ENCODE measurements around the gene ZNF497.
"Not testable (repeated sequence)": the region's sequence is repeated elsewhere in the genome, so short reads cannot be mapped to it uniquely, and the experiment has no call there.

The ZNF497 gene

DNA sequence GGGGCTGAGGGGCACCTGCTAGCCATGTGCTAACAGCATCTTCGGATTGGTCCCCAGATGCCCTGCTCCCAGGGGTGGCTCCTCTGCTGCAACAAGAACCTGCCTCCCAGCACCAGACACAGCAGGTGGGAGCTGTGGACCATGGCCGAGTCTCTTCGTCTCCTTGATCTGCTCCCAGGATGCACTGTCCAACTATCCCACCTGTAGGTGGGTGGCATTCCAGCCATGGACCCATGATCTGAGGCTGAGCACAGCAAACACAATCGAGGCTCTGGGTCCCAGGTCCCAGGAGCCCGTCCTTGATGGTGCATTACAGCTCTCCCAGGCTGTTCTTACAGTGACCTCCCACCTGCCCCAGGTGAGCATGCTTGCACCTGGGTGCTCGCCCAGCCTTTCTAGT, 16.7 kb upstream of the ZNF497 start:
- no peaks in the 10 kb centered on the region for H3K36me3 ChIP-seq (ENCODE audit: control insufficient read depth in 1 of 2, insufficient read depth in 2 of 2, low read length in 2 of 2)
- no peaks in the 10 kb centered on the region for H3K9me3 ChIP-seq (ENCODE audit: control insufficient read depth in 1 of 2, low read length in 2 of 2)
- no peak overlapping the region for H3K4me3 ChIP-seq (ENCODE audit: low read depth in 1 of 2, low read length in 2 of 2)
- no peaks in the 10 kb centered on the region for H3K27me3 ChIP-seq (ENCODE audit: low read depth, low read length)
- peaks cover 7 to 24% of the 10 kb centered on the region in 2 donors for H3K4me1 ChIP-seq (ENCODE audit: control insufficient read depth in 1 of 2, insufficient read depth in 2 of 2, low read length in 2 of 2)
- H3K27ac ChIP-seq (ENCODE audit: low read length): no peak overlapping the region

DNA sequence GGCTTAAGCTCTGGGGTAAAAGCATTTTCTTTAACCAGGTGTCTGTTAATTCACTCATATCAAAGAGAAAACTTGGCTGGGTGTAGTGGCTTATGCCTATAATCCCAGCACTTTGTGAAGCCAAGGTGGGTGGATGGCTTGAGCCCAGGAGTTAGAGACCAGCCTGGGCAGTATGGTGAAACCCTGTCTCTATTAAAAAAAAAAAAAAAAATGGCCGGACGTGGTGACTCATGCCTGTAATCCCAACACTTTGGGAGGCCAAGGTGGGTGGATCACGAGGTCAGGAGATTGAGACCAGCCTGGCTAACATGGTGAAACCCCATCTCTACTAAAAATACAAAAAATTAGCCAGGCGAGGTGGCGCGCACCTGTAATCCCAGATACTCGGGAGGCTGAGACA, 14.2 kb upstream of the ZNF497 start:
- not testable (repeated sequence) for H3K27ac ChIP-seq (ENCODE audit: low read length); H3K9me3 ChIP-seq (ENCODE audit: control insufficient read depth in 1 of 2, low read length in 2 of 2); H3K36me3 ChIP-seq (ENCODE audit: control insufficient read depth in 1 of 2, insufficient read depth in 2 of 2, low read length in 2 of 2); H3K4me3 ChIP-seq (ENCODE audit: low read depth in 1 of 2, low read length in 2 of 2); H3K27me3 ChIP-seq (ENCODE audit: low read depth, low read length)
- peaks cover 4 to 18% of the 10 kb centered on the region in 2 donors for H3K4me1 ChIP-seq (ENCODE audit: control insufficient read depth in 1 of 2, insufficient read depth in 2 of 2, low read length in 2 of 2)

DNA sequence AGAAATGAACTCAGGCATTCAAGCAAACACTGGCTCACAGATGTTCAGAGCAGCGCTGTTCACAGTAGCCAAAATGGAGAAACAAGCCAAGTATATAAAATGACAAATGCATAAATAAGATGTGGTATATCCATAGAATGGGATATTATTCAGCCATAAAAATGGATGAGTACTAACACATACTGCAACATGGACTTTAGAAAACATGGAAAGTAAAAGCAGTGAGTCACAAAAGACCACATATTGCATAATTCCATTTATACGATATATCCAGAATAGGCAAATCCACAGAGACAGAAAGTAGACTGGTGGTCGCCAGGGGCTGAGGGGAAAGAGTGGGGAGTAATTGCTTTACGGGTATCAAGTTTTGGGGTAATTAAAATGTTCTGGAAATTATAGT, 11.6 kb upstream of the ZNF497 start:
- H3K4me1 ChIP-seq (ENCODE audit: control insufficient read depth in 1 of 2, insufficient read depth in 2 of 2, low read length in 2 of 2): peaks cover 0 to under 1% of the 10 kb centered on the region in 2 donors
- H3K4me3 ChIP-seq (ENCODE audit: low read depth in 1 of 2, low read length in 2 of 2): no peak overlapping the region

DNA sequence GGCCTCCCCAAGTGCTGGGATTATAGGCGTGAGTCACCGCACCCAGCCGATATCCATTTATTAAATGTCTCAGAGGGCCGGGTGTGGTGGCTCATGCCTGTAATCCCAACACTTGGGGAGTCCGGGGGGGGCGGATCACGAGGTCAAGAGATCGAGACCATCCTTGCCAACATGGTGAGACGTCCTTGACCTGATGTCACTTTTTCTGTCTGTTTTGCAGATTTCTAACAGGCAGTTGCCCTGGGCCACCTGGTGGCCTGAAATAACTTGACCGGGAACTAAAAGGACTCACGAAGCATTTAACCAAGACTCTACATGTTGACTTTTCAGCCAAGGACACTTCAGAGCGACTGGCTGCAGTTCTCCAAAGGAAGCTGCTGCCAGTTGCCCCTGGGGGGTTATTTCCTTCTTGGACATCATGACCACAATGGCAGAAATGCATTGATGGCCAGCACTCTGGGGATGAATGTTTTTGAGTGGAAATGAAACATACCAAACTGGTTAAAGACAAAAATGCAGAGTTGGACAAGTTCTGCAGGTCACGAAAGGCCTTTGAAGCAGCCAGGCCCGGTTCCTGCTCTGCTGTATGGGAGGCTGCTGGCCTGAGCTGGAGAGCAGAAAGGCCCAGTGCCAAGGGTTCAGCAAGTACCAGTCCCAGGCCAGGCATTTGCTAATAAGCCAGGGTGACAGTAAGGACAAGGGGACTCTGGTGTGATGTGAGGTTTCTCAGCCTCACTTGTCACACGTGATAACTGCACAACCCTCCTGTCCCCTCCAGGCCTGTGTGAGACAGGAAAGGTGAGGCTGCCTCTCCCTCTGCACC, 10.0 kb upstream of the ZNF497 start:
- Histone ChIP-seq H3K4me3 (ENCODE audit: low read depth in 1 of 2, low read length in 2 of 2) (no peak overlapping the region), H3K4me1 (ENCODE audit: control insufficient read depth in 1 of 2, insufficient read depth in 2 of 2, low read length in 2 of 2) (peaks cover 0 to under 1% of the 10 kb centered on the region in 2 donors), H3K36me3 (ENCODE audit: control insufficient read depth in 1 of 2, insufficient read depth in 2 of 2, low read length in 2 of 2) (no peaks in the 10 kb centered on the region), H3K27me3 (ENCODE audit: low read depth, low read length) (no peaks in the 10 kb centered on the region), H3K27ac (ENCODE audit: low read length) (no peak overlapping the region), H3K9me3 (ENCODE audit: control insufficient read depth in 1 of 2, low read length in 2 of 2) (no peaks in the 10 kb centered on the region)

More for the DNA sequence above, 11.6 kb upstream of the ZNF497 start:
- Histone ChIP-seq H3K27me3 (ENCODE audit: low read depth, low read length) (no peaks in the 10 kb centered on the region), H3K36me3 (ENCODE audit: control insufficient read depth in 1 of 2, insufficient read depth in 2 of 2, low read length in 2 of 2) (no peaks in the 10 kb centered on the region), H3K27ac (ENCODE audit: low read length) (no peak overlapping the region), H3K9me3 (ENCODE audit: control insufficient read depth in 1 of 2, low read length in 2 of 2) (no peaks in the 10 kb centered on the region)

DNA sequence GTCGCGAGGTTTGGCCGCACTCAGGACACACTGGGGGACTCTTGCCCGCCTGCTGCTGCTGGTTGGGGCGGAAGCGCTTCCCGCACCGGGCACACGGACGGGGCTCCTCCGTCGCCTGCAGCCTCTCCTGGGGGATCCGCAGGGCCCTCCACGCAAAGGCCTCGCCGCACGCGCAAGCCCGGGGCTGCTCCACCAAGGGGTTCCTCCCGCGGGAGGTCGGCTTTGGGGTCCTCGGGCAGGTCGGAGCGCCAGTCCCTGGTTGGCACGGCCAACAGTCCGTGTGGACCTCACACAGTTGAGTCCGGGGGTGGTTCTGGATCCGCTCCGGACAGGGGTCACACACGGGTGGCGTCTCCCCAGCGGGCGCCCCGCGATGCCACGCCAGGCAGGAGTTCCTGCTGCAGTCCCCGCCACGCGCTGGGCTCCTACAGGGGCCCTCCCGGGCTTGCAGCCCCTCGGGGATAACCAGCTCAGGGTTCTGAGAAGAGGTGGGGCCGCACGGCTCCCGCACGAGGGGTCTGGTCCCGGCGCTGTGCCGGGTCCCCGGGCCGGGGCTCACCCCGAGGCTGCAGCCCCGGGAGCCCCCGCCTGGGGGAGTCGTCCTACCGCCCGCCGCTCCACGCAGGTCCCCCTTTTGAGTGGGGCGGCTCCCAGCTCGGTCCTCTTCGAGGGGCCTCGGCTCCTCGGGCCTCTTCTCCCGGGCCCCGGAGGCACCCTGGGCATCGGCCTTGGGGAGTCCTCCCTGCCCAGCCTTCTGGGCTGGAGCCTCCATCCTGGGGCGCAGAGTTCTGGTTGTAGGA, 6.2 kb upstream of the ZNF497 start:
- peaks cover 0 to 8% of the 10 kb centered on the region in 2 donors for H3K36me3 ChIP-seq (ENCODE audit: control insufficient read depth in 1 of 2, insufficient read depth in 2 of 2, low read length in 2 of 2)
- H3K27ac ChIP-seq (ENCODE audit: low read length): no peak overlapping the region
- peaks cover 0 to 5% of the 10 kb centered on the region in 2 donors for H3K4me1 ChIP-seq (ENCODE audit: control insufficient read depth in 1 of 2, insufficient read depth in 2 of 2, low read length in 2 of 2)
- H3K4me3 ChIP-seq (ENCODE audit: low read depth in 1 of 2, low read length in 2 of 2): no peak overlapping the region
- no peaks in the 10 kb centered on the region for H3K27me3 ChIP-seq (ENCODE audit: low read depth, low read length)
- no peaks in the 10 kb centered on the region for H3K9me3 ChIP-seq (ENCODE audit: control insufficient read depth in 1 of 2, low read length in 2 of 2)

DNA sequence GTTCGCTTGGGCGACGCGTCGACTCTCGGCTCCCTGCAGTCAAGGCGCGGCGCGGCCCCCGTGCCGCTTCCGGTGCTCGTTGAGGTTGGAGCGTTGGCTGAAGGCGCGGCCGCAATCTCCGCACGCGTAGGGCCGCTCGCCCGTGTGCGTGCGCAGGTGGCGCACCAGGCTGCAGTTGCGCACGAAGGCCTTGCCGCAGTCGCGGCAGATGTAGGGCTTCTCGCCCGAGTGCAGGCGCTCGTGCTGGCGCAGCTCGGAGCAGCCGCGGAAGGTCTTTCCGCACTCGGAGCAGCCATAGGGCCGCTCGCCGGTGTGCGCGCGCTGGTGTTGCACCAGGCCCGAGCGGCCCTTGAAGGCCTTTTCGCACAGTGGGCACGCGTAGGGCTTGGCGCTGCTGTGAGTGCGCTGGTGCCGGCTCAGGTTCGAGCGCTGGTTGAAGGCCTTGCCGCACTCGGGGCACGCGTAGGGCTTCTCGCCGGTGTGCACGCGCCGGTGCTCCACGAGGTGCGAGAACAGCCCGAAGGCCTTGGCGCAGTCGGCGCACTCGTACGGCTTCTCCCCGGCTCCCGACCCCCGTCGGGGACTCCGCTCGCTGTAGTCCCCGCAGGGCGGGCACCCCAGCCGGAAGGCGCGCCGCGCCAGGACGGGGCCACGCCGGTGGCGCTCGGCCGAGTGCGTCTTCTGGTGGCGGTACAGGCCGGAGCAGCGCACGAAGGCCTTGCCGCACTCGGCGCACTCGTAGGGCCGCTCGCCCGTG, 5.3 kb upstream of the ZNF497 start:
- no peak overlapping the region for H3K27ac ChIP-seq (ENCODE audit: low read length)
- H3K4me1 ChIP-seq (ENCODE audit: control insufficient read depth in 1 of 2, insufficient read depth in 2 of 2, low read length in 2 of 2): peaks cover 0 to 5% of the 10 kb centered on the region in 2 donors
- no peaks in the 10 kb centered on the region for H3K9me3 ChIP-seq (ENCODE audit: control insufficient read depth in 1 of 2, low read length in 2 of 2)
- H3K27me3 ChIP-seq (ENCODE audit: low read depth, low read length): no peaks in the 10 kb centered on the region
- no peak overlapping the region for H3K4me3 ChIP-seq (ENCODE audit: low read depth in 1 of 2, low read length in 2 of 2)
- H3K36me3 ChIP-seq (ENCODE audit: control insufficient read depth in 1 of 2, insufficient read depth in 2 of 2, low read length in 2 of 2): peaks cover 0 to 8% of the 10 kb centered on the region in 2 donors

DNA sequence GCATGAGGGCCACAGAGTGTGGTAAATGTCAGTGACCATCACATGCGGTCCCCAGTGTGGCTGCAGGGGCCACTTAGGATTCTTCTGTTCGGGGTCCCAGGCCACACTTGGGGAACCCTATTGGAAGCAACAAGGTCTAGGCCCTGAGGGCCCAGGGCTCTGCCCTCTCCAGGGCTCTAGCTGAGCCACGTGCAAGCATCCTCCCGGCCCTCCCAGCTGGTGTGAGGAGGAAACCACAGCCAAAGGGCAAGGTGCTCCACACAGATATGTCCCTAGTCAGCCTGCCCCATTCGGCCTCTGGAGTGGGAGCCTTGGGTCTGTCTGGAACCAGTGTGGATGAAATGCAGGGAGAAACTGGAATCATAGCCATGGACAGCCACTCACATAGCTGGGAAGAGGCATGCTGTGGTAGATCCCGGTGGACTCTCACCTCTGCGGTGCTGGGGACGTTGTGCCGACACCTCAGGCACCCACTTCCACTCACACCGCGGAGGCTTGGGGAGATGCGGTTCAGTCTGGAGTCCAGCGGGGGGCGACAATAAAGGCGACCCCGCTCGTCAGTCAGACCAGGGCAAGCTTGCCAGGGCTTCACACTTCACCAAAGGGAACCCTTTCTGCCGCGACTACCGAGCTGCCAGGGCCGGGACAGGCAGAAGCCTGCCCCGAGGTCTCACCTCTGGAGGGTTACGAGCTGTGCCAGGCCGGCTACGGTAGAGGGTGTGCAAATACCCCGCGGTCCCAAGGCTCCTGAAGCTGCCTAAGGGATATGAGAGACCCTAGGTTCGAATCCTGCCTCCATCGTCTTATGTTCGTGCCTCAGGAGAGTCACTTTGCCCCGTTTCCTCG, 4.3 kb upstream of the ZNF497 start:
- Histone ChIP-seq H3K27me3 (ENCODE audit: low read depth, low read length) (no peaks in the 10 kb centered on the region), H3K9me3 (ENCODE audit: control insufficient read depth in 1 of 2, low read length in 2 of 2) (no peaks in the 10 kb centered on the region), H3K27ac (ENCODE audit: low read length) (no peak overlapping the region), H3K36me3 (ENCODE audit: control insufficient read depth in 1 of 2, insufficient read depth in 2 of 2, low read length in 2 of 2) (peaks cover 0 to 8% of the 10 kb centered on the region in 2 donors), H3K4me1 (ENCODE audit: control insufficient read depth in 1 of 2, insufficient read depth in 2 of 2, low read length in 2 of 2) (peaks cover 0 to 5% of the 10 kb centered on the region in 2 donors), H3K4me3 (ENCODE audit: low read depth in 1 of 2, low read length in 2 of 2) (no peak overlapping the region)

DNA sequence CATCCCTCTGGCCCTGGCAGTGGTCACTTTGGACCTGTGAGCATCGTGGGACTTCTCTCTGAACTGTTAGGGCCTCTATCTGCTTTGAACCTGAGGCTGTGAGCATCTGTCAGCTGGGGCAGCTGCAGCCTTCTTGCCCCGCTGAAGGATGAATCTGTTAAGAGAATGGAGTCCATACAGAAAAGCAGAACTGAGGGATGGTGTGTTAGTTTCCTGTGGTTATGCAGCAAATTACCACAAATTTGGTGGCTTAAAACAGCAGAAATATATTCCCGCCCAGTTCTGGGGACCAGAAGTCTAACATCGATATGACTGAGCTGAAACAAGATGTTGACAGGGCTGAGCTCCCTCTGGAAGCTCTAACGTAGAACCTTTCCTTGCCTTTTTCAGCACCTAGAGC, 1.6 kb upstream of the ZNF497 start:
- H3K27ac ChIP-seq (ENCODE audit: low read length): no peak overlapping the region
- no peaks in the 10 kb centered on the region for H3K27me3 ChIP-seq (ENCODE audit: low read depth, low read length)
- no peaks in the 10 kb centered on the region for H3K9me3 ChIP-seq (ENCODE audit: control insufficient read depth in 1 of 2, low read length in 2 of 2)
- peaks cover 0 to 8% of the 10 kb centered on the region in 2 donors for H3K36me3 ChIP-seq (ENCODE audit: control insufficient read depth in 1 of 2, insufficient read depth in 2 of 2, low read length in 2 of 2)
- H3K4me3 ChIP-seq (ENCODE audit: low read depth in 1 of 2, low read length in 2 of 2): no peak overlapping the region
- H3K4me1 ChIP-seq (ENCODE audit: control insufficient read depth in 1 of 2, insufficient read depth in 2 of 2, low read length in 2 of 2): peaks cover 0 to 11% of the 10 kb centered on the region in 2 donors

DNA sequence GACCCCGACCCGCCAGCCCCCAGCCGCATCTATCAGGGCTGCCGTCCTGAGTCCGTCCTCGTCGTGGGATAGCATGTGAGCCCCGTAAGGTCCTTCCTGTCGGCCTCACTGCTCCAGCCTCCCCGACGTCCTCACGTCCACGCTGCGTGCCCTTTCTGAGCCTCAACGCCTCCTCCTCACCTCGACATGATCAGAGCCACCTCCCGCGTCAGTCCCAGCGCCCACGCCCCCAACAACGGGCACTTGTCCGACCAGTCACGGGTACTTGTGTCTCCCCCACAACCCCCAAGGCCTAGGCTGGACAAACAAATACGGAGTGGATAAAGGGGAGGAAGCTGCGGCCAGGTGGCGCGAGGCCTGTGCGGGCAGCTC, 665 bp downstream of the ZNF497 start:
- H3K27ac ChIP-seq (ENCODE audit: low read length): peak overlapping the region; percentile 96
- H3K36me3 ChIP-seq (ENCODE audit: control insufficient read depth in 1 of 2, insufficient read depth in 2 of 2, low read length in 2 of 2): peaks cover 0 to 8% of the 10 kb centered on the region in 2 donors
- H3K4me3 ChIP-seq (ENCODE audit: low read depth in 1 of 2, low read length in 2 of 2): peak overlapping the region; percentile 86 to 88
- no peaks in the 10 kb centered on the region for H3K27me3 ChIP-seq (ENCODE audit: low read depth, low read length)
- H3K9me3 ChIP-seq (ENCODE audit: control insufficient read depth in 1 of 2, low read length in 2 of 2): no peaks in the 10 kb centered on the region
- peaks cover 0 to 12% of the 10 kb centered on the region in 2 donors for H3K4me1 ChIP-seq (ENCODE audit: control insufficient read depth in 1 of 2, insufficient read depth in 2 of 2, low read length in 2 of 2)

DNA sequence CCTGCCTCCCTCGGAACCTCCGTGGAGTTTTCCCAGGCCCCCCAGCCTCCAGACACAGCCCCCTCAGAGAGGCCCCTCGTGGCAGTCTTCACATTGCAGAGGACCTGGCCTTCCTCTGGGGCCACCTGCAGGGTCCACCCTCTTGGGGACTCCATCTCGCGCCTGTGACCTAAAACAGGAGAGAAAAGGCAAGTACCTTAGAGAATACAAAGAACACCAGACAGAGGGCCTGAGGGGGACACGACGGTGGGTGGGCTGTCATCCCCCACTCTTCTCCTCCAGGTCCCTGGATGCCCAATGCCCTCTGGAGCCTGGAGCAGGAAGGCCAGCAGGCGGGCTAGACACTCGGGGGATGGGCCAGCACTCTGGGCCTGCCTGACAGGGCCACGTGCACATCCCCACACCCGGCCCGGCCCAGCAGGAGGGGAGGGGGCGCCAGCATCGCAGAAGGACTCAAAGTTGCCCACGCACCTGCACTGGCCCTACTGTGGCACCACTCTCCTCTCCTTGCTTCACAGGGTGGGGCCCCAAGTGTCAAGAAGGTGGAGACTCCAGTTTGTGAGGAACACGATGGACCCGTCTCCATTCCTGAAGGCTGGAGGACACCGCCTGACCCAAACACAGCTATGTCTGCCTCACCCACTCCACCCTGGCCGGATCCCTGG, 4.9 kb downstream of the ZNF497 start:
- Histone ChIP-seq H3K9me3 (ENCODE audit: control insufficient read depth in 1 of 2, low read length in 2 of 2) (no peaks in the 10 kb centered on the region), H3K27me3 (ENCODE audit: low read depth, low read length) (peaks cover 9% of the 10 kb centered on the region), H3K27ac (ENCODE audit: low read length) (no peak overlapping the region), H3K36me3 (ENCODE audit: control insufficient read depth in 1 of 2, insufficient read depth in 2 of 2, low read length in 2 of 2) (no peaks in the 10 kb centered on the region), H3K4me3 (ENCODE audit: low read depth in 1 of 2, low read length in 2 of 2) (peak overlapping the region in 1 of 2 donors; percentile 58), H3K4me1 (ENCODE audit: control insufficient read depth in 1 of 2, insufficient read depth in 2 of 2, low read length in 2 of 2) (peaks cover 0 to 25% of the 10 kb centered on the region in 2 donors)
